ENCODE results near the gene PLXNA4. TPM values are rescaled to one million over a fixed set of nuclear protein-coding genes. Genes with fewer than 3 reads are reported as not detected.

The PLXNA4 gene
- polyA plus RNA-seq, 5 donors, result 1.6 to 6.2 (median 2.5) TPM

DNA sequence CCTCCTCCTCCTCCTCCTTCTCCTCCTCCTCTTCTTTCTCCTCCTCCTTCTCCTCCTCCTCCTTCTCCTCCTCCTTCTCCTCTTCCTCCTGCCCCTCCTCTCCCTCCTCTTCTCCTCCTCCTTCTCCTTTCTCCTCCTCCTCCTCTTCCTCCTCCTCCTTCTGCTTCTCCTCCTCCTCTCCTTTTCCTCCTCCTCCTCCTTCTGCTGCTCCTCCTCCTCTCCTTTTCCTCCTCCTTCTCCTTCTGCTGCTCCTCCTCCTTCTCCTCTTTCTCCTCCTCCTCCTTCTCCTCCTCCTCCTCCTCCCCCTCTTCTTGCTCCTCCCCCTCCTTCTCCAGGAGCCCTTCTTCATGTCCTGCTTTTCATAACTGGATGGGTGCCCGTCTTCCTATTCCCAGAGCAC lies 12.2 kb downstream of the PLXNA4 start:
- no peak for DNase-seq

DNA sequence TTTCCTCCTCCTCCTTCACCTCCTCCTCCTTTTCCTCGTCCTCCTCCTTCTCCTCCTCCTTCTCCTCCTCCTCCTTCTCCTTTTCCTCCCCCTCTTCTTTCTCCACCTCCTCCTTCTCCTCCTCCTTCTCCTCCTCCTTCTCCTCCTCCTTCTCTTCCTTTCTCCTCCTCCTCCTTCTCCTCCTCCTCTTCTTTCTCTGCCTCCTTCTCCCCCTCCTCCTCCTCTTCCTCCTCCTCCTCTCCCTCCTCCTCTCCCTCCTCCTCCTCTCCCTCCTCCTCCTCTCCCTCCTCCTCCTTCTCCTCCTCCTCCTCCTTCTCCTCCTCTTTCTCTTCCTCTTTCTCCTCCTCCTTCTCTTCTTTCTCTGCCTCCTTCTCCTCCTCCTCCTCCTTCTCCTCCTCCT lies 13.6 kb downstream of the PLXNA4 start:
- DNase-seq, result no peak

DNA sequence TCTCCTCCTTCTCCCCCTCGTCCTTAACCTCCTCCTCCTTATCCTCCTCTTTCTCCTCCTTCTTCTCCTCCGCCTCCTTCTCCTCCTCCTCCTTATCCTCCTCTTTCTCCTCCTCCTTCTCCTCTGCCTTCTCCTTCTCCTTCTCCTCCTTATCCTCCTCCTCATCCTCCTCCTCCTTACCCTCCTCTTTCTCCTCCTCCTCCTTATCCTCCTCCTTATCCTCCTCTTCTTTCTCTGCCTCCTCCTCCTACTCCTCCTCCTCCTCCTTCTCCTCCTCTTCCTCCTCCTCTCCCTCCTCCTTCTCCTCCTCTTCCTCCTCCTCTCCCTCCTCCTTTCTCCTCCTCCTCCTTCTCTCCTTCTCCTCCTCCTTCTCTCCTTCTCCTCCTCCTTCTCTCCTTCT lies 14.5 kb downstream of the PLXNA4 start:
- DNase-seq, result no peak

- no peak for DNase-seq
Measured at GRCh38 chr7:132560825-132561529, 15.3 kb downstream of the PLXNA4 start.

GRCh38 chr7:132560105-132560504 lies 16.2 kb downstream of the PLXNA4 start:
- no peak for DNase-seq

DNA sequence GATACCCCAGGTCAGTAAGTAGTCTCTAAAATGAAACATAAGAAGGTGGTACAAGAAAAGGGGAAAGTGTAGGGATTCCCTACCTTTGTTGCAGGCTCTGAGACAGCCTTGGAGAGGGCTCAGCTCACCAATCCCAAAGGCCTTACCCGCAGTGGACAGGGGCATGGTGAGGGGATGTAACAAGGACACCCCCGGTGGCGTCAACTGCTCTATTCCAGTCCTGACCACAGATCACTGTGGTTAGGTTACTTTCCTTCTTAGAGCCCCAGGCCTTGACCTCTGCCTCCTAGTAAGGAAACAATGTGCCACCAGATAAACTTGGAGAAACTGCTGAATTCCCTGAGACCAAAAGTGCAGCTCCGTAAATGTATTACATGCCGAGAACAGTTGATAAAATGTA lies 17.5 kb downstream of the PLXNA4 start:
- DNase-seq, result no peak

DNA sequence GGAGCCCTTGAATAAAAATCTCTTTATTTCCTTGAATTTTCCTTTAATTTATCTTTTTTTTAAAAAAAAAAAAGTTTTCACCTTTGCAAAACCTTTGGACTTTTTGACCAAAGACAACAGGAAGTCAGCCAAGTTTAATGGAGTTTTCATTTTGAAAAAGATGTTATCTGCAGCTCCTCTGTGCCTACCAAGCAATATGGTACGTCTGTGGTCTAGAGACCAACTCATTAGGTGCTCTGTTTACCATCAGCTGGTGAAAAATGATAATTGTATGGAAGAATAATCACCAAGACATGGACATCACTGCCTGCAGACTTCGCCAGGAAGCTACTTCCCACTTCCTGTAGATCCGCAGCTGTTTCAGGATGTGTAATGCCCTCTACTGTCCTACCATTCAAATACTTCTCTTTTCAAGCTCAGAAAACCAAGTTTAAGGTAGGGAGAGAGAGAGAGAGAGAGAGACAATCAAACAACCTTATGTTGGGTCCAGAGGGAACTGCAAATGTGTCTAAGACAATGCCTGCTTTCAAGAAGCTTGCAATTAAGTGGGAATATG lies 18.7 kb downstream of the PLXNA4 start:
- DNase-seq, result no peak

- DNase-seq, result no peak
Measured at GRCh38 chr7:132554446-132554845, 21.8 kb downstream of the PLXNA4 start.

DNA sequence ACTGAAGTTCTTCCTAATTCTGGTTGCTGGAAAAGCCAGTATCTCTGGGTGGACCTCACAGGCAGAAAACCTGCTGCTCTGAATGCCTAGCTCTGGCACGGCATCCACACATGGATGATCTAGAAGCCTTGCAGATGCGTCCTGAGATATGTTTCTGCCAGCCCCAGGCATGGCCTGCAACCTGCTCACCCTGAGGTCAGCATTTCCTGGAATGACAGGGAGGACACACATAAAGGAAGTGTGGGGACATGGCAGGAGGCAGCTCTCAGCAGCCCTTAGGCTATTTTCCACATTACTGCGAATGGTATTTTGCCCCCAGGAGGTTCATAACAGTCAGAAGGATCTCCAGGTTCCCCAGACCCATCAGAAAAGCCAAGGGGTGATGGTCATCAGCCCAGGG lies 23.2 kb downstream of the PLXNA4 start:
- no peak for DNase-seq

DNA sequence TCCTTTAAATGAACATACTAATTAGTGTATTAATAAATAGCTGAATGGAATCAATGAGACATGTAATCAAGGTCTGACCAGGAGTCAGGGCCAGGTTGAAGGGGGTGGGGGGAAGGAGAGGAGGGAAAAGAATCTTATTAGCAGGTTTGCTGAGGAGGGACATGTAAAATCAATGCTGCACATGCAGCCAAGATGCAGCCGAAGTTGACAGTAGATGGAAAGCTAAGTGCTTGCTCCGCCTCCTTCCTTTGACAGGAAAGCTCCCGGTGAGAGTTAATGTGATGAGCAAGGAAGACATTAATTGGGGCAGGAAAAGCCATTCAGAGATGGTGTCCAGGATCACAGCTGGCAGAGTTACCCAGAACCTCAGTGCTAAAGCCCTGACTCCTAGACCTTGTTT lies 24.4 kb downstream of the PLXNA4 start:
- no peak for DNase-seq

GRCh38 chr7:132551439-132551838 lies 24.8 kb downstream of the PLXNA4 start:
- no peak for DNase-seq

DNA sequence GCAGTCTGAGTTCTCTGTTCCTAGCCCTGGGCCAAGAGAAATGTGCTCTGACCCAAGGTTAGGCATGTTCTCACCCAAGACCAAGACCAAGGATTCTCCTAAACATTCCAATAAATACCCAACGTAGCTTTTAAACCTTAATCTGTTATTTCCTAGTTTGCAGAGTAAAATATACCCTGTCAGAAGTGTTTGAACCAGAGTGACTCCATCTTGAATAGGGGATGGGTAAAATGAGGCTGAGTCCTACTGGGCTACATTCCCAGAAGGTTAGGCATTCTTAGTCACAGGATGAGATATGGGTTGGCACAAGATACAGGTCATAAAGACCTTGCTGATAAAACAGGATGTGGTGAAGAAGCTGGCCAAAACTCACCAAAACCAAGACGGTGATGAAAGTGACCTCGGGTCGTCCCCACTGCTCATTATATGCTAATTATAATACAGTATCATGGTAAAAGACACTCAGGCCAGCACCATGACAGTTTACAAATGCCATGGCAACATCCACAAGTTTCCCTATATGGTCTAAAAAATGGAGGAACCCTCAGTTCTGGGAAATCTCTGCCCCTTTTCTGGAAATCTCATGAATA lies 27.7 kb downstream of the PLXNA4 start:
- no peak for DNase-seq

GRCh38 chr7:132547821-132548220 lies 28.4 kb downstream of the PLXNA4 start:
- DNase-seq, result no peak

DNA sequence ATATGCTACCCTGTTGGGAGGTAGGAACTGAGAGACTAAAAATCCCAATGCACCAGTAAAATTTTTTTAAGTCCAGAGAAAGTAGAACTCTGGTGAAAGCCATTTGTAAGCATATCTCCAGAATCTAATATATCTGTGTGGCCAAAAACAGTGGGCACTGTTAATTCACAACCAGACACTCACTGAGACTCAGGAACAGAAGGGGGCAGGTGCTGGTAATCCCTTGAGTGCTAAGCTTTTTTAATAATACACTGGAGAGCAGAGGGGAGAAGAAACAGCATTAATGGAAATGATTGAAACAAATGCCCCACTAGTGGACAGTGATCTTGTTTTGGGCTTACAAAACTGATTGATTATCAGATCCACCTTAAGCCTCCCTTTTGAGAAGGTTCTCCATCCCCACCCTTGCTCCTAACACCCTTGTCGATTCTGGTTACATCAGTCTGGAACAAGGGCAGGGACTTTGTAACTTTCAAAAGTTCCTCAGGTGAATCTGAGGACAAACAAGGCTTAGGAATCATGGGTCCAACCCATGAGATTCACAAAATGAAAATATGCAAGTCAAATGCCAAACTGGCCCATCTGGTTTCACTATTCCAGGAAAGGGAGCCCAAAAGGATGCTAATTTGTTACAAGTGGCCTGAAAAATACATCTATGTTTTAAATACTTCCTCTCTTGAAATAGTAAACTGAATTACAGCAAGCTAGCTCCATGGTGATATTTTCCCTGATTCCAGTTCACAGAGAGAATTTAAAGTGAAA lies 29.7 kb downstream of the PLXNA4 start:
- DNase-seq, result no peak

DNA sequence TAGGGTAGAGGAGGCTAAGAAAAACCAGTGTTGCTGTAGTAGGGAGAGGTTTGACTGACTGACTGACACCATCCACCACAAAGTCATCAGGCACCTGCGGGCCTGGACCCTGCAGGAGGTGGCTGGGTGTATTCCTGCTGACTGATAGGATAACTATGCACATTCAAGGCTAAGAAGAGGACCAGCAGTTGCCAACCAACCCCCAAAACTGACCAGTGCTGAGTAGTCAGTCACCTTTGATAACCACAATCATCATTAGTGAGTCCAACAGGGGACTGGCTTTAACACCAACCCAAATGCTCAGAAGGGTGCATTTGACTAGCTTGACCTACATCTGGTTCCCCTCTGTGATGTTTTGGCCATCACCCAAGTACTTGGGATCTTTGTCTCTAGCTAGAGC lies 30.5 kb downstream of the PLXNA4 start:
- DNase-seq, result no peak

DNA sequence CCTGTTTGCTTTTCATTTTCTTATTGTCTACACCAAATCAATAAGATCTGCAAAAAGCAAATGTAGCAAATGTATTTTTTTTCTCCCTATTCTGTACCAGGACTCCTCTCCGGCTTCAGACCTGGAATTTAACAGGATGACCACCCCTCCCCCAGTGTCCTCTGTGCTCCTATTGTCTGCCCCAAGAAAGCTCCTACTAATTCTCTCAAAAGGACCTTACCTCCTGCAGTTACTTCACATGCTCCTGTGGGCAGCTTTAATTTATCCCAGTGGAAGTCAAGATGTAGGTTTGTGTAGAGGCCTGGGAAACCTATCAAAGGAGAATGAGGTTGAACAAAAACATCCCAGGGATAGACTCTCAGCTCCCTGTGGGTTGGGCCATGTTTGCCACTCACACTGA lies 31.3 kb downstream of the PLXNA4 start:
- DNase-seq, result no peak

DNA sequence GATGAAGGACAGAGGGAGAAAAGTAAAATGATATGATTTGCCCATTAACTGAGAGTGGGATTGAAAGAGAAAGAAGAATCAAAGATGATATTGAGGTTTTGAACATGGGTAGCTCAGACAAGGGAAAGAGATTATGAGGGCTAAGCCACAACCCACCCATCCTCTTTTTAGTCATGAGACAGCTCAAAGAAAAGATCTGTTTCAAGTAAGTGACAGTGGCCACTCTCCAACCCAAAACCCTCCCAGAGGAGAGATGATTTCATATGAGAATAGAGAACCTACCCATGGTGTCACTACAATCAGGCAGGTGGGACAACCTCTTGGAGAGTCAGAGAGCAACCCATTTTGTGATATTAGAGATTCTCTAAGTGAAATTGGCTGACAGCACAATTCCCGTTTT lies 32.2 kb downstream of the PLXNA4 start:
- no peak for DNase-seq

GRCh38 chr7:132542895-132543294 lies 33.4 kb downstream of the PLXNA4 start:
- DNase-seq, result no peak

GRCh38 chr7:132541656-132542055 lies 34.6 kb downstream of the PLXNA4 start:
- no peak for DNase-seq

DNA sequence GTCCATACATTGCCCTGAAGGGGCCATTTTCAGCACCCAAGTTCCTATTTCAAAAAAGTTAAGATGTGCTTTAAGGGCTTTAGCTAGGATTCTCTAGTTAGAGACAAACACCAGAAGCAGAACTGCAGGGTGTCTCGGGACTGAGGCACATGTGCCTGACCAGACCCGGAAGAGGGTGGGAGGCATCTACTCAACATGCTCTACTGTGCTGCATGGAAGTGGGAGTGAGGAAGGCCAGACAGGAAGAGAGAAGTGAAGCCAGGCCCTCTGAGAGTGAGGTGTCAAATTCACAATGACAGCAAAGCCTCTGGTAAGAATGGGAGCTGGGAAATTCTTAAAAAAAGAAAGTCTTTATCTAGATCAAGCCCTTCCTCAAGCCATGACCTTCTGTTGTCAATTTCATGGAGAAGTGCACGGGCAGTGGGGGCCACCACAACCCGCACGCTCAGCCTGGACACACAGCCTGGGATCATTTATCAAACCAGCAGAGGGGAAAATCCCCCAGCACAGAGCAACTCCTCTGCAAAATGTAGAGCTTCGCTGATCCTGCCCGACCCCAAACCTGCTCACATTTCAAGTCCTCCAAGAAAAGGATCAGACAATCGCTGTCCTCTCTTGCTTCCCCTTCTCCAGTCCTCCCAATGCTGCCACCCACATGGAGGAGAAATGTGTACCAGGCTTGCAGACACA lies 38.7 kb downstream of the PLXNA4 start:
- DNase-seq, result no peak

GRCh38 chr7:132536654-132537395 lies 39.4 kb downstream of the PLXNA4 start:
- DNase-seq, result no peak

DNA sequence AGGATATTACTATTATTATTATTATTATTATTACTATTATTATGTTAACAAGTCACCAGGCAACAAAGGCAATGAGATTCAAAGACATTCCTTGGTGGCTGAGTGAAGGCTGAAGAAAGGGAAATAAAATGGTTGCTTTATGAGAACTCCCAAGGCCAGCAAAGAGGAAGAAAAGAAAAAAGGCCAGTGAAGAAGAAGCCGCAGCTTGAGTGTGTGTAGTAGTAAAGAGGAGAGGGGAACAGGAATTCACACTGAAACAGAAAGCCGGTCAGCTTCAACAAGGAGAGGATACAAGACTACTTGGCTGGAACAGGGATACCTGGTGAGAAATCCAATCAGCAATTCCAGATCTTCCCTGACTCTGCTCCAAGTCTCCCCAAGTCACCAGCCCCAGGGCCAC lies 42.4 kb downstream of the PLXNA4 start:
- no peak for DNase-seq
